ENCODE results near the gene PLIN1.

GRCh38 chr15:89615135-89615534 is 64.0 kb downstream of the PLIN1 start:
- TF ChIP-seq RAD21 (IDR thresholded peaks at IDR 0.05; ENCODE audit: low read length) (no peak), CTCF (conservative IDR thresholded peaks at IDR 0.05; ENCODE audit: low read depth, low read length) (no peak), BHLHE40 (IDR thresholded peaks at IDR 0.05; ENCODE audit: low read depth, low read length) (no peak), CEBPB (IDR thresholded peaks at IDR 0.05; ENCODE audit: low read depth, low read length) (no peak)

All from IMR-90 (cell line).